Smooth muscle cell of the brain vasculature (primary cell): ENCODE results near the gene MAD1L1.

ENCODE experiments used
- DNase-seq: peaks from one replicate; pipeline ENCODE4 v3.0.0-alpha.2; 2012; ENCODE audit warnings: low read depth, low spot score

The MAD1L1 gene

DNA sequence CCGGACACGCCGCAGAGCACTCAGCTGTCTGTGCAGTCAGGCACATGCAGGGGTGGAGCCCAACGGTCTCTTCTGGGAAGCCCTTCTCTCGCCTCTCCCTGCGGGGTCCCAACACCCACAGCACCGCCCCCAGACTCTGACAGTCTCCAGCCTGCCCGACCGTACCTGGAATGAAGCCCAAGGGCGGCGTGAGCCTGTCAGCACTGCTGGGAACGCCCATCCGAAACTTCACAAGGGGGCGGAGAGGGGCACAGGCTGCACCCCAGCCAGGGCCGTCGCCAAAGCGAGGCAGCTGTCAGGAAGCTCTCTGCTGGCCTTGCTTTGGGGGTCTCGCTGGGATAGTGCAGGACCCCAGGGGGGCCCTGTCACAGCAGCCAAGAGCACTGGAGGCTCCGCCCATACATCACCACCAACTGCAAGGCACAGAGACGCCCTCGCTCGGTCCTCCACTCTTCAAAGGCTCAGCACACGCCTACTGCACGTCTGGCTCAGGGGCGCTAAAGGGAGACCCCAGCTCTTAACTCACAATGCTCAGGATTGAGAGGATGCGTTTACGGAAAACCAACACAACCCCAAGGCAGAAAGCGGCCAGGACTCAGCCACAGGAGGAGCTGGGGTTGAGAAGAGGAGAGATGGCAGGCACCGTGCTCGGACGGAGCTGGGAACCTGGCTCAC, 30.9 kb downstream of the MAD1L1 start:
- no peak for DNase-seq

GRCh38 chr7:2201128-2201527, 31.6 kb downstream of the MAD1L1 start:
- DNase-seq: no peak

DNA sequence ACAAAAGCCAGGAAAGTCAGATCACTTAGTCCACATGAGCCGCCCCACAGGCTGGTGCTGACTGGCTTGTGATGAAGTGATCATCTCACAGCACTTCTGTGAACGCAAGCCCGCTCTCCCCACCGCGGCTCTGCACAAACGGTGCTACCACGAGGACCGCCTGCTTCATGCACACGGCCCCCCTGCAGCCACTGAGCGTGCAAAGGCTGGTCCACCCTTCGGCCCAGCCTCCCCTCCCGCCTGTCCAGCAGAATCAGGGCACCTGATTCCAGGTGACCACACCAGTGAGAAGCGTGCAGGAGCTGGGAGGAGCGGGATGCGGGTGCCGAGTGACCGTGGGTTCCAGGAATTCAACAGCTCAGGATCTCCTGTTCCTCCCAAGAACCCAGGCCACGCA, 32.2 kb downstream of the MAD1L1 start:
- no peak for DNase-seq

- DNase-seq: no peak
These were observed 32.7 kb downstream of the MAD1L1 start for GRCh38 chr7:2199956-2200583.

GRCh38 chr7:2199528-2199927, 33.2 kb downstream of the MAD1L1 start:
- DNase-seq: no peak

DNA sequence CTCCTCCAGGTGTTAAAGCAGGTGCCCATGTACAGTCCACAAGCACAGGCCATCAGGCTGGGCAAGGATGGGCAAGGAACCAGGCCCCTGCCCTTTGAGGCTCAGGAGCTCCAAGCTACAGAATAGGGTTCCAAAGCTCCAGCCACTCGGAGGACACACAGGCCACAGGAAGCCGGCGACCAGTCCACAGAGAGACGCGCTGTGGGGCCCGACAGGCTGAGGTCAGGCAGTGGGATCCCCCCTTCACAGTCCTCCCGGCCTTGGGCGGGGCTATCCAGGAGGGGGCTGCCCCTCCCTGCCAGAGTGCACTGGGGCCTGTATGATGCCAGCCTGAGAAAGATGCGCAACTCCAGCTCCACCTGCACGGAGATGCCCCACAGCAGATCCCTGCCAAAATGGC, 34.0 kb downstream of the MAD1L1 start:
- no peak for DNase-seq

GRCh38 chr7:2198206-2198605, 34.5 kb downstream of the MAD1L1 start:
- no peak for DNase-seq

DNA sequence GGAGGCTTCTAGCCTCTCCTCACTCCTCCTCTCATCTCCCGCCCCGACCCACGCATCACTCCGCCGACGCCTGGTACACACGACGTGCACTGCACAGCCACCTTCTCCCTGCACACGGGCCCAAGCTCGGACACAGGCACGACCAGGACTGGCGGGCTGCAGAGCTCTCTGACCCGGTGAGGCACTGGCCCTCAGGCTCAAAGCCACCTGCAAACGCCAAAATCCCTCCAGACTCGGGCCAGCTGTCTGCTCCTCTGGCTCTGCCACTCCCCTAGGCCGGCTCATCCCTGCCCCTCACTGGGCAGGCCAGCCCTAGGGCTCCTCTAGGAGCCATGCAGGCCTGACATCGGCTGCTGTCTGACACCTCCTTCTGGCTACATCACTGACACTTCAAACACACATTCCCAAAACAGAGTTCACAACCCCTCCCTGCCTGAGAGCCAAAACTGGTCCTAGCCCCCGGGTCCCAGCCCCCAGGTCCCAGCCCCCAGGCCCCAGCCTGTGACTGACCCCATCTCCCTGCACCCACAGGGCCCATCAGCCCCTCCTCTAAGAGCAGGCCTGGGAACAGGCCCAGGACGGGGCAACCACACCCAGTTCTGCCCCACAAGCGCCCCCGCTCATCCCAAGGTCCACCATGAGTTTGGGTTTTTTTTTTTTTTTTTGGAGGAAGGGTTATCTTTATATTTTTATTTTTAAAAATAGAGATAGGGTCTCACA, 35.1 kb downstream of the MAD1L1 start:
- no peak for DNase-seq

GRCh38 chr7:2196381-2197378, 36.1 kb downstream of the MAD1L1 start:
- DNase-seq: no peak

GRCh38 chr7:2195400-2196246, 37.1 kb downstream of the MAD1L1 start:
- no peak for DNase-seq

GRCh38 chr7:2193575-2194305, 39.0 kb downstream of the MAD1L1 start:
- DNase-seq: no peak

GRCh38 chr7:2192831-2193534, 39.8 kb downstream of the MAD1L1 start:
- DNase-seq: no peak

DNA sequence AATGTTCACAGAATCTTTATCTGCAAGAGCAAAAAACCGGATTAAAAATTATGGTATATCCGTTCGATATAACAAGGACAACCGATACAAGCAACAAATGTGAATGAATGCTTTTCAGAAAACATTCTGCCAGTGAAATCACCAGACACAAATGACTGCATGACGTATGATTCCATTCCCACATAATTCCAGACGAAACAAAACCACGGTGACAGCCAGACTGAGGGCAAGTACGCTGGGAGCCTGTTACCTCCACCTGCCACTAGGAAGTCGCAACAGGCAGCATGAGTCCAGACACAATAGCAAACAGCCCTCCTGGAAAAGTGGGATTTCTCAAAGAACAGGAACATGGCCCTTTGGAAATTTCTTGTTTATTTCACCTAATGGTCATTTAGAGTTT, 41.7 kb downstream of the MAD1L1 start:
- DNase-seq: no peak

DNA sequence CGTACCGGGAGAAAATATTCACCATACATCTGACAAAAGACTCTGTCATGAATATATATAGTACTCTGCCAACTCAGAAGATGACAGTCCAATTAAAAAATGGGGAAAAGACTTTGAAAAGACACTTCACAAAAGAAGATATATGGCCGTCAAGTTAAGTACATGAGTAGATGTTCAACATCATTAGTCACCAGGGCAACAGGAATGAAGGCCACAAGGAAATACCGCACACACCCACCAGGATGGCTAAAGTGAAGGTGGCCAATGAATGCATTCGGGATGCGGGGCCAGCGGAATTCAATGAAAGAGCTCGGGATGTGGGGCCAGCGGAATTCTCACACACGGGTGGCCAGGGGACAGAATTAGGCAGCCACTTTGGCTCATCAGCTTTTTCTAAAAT, 42.2 kb downstream of the MAD1L1 start:
- no peak for DNase-seq

DNA sequence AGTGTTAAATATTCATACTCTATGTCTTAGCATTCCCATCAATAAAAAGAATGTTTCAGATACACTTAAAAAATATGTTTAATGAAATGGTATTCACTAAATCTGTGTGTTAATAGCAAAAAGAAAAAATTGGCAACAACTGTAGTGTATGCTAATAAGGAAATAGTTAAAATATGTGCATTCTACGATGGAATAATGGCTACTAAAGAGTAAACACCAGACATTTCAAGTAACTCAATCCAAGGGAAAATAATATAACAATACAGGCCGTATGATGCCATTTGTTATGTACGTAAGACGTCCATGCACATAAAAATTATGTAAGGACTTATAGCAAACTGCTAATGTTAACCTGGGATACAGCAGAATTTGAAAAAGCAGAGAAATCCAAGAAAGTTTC, 46.6 kb downstream of the MAD1L1 start:
- DNase-seq: no peak

GRCh38 chr7:2185715-2186114, 47.0 kb downstream of the MAD1L1 start:
- no peak for DNase-seq

- DNase-seq: no peak
These were observed 50.3 kb downstream of the MAD1L1 start for GRCh38 chr7:2182461-2182860.

- DNase-seq: no peak
These were observed 51.5 kb downstream of the MAD1L1 start for GRCh38 chr7:2181077-2181854.

DNA sequence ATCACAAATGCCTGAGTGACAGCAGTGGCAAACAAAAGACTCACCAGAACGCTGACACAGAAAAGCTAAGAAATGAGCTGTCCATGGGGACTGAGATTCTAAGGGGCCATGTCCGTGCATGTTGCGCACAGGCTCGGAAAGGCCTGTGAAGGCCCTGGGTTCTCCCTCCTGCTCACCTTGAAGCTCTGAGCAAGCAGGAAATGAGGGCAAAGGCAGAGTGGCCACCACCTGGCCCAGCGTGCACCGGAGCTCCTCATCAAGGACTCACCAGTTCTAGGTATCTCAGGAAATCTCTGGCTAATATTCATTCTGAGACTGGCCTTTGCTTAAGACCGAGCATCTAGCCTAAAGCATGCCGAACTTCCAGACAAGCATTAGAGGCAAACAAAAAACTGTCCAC, 52.7 kb downstream of the MAD1L1 start:
- no peak for DNase-seq
